K562 (cell line): ENCODE results near the gene ZNF503. TPM values are rescaled to one million over a fixed set of nuclear protein-coding genes. Genes with fewer than 3 reads are reported as not detected.

Experiments
- ATAC-seq: fragments of 200-7000 bp; cut with Tn5 transposase; 3 replicates; pipeline ENCODE4 v1.9.1; 2020; ENCODE audit warnings: moderate library complexity
- BruUV-seq: library from RNA; stranded (reverse); fragments of 400-500 nt; replicated peaks from 2 replicates; lab custom pipeline; 2021; lab: Mats Ljungman, UMichigan
- CTCF ChIA-PET: fragments of 300-600 bp; formaldehyde crosslinking; extraction: SDS; loops from one replicate; lab custom pipeline; 2021; ENCODE audit warnings: low intra/inter-chr PET ratio; lab: Yijun Ruan, JAX
- POLR2A ChIA-PET: fragments of 300-600, 350-650 bp; sonication (Branson Sonifier 250); formaldehyde crosslinking; extraction: SDS; loops from one replicate; lab custom pipeline; 2021; ENCODE audit warnings: antibody characterized with exemption, inconsistent platforms; lab: Yijun Ruan, JAX
- DNase-seq, 4 experiments: peaks; one replicate each; pipeline versions ENCODE4 v3.0.0 to v3.0.0-alpha.2; 2011 to 2018; ENCODE audit warnings: low spot score in 3 of 4, mixed read lengths in 3 of 4; ENCODE audit errors: extremely low read depth in 1 of 4
- FAIRE-seq: peaks from 2 replicates; lab custom pipeline; 2011; peaks lifted over from hg19 to GRCh38; lab: Jason Lieb, UNC
- H2AFZ ChIP-seq: 2 replicates; pipeline ENCODE4 v1.6.0; 2011; ENCODE audit warnings: low read depth, low read length, control low read depth, inconsistent platforms
- H3K27ac ChIP-seq: fragments of 200-600 bp; 3 replicates; pipeline ENCODE4 v1.8.0; 2011; ENCODE audit warnings: low read depth, mild to moderate bottlenecking, control low read depth, inconsistent platforms, low read length, moderate library complexity, mixed read lengths; ENCODE audit errors: extremely low read depth
- H3K27me3 ChIP-seq, 2 experiments: fragments of 300-600 bp in 1 of 2; 2 replicates in 1 of 2; 3 replicates in 1 of 2; pipeline versions ENCODE4 v1.6.0 to v1.8.0; 2011; ENCODE audit warnings: inconsistent platforms in 2 of 2, low read length in 2 of 2, mild to moderate bottlenecking in 1 of 2, mixed read lengths in 1 of 2, moderate library complexity in 1 of 2; ENCODE audit not compliant: control insufficient read depth in 2 of 2, insufficient read depth in 2 of 2
- H3K36me3 ChIP-seq: fragments of 300-600 bp; 3 replicates; pipeline ENCODE4 v1.8.0; 2011; ENCODE audit warnings: mild to moderate bottlenecking, low read length, inconsistent platforms; ENCODE audit not compliant: control insufficient read depth, insufficient read depth
- H3K4me1 ChIP-seq, 2 experiments: fragments of 200-600 bp in 1 of 2; replicated peaks in 1 of 2; 2 replicates in 1 of 2; 3 replicates in 1 of 2; pipeline versions ENCODE4 v1.5.1 to v1.8.0; 2011; ENCODE audit warnings: inconsistent platforms in 2 of 2, low read length in 2 of 2, mild to moderate bottlenecking in 1 of 2, mixed read lengths in 1 of 2, moderate library complexity in 1 of 2; ENCODE audit not compliant: control insufficient read depth in 2 of 2, insufficient read depth in 2 of 2
- H3K4me2 ChIP-seq: 2 replicates; pipeline ENCODE4 v1.6.1; 2011; ENCODE audit warnings: low read length, control low read depth, inconsistent platforms, mixed read lengths; ENCODE audit not compliant: insufficient read depth
- H3K4me3 ChIP-seq: fragments of 200-600 bp; sonication (generic), shearing (Covaris generic); 2 replicates; pipeline ENCODE4 v1.5.1; 2016; ENCODE audit warnings: control low read depth, inconsistent platforms
- H3K79me2 ChIP-seq: fragments of 200-600 bp; 3 replicates; pipeline ENCODE4 v1.8.0; 2011; ENCODE audit warnings: low read length, inconsistent platforms; ENCODE audit not compliant: control insufficient read depth, insufficient read depth
- H3K9ac ChIP-seq, 2 experiments: 2 replicates each; pipeline versions ENCODE4 v1.6.0 to v1.6.1; 2011; ENCODE audit warnings: low read depth in 2 of 2, low read length in 2 of 2, control low read depth in 1 of 2, inconsistent platforms in 1 of 2, mild to moderate bottlenecking in 1 of 2, mixed read lengths in 1 of 2; ENCODE audit not compliant: insufficient read depth in 1 of 2
- H3K9me1 ChIP-seq: one replicate; pipeline ENCODE4 v1.6.0; 2011; ENCODE audit warnings: inconsistent platforms, mild to moderate bottlenecking, low read length, moderate library complexity; ENCODE audit not compliant: control insufficient read depth, insufficient read depth
- H3K9me3 ChIP-seq: replicated peaks from 2 replicates; pipeline ENCODE4 v1.5.1; 2011; ENCODE audit warnings: low read depth, low read length, inconsistent platforms; ENCODE audit not compliant: control insufficient read depth, insufficient read depth
- H4K20me1 ChIP-seq: replicated peaks from 2 replicates; pipeline ENCODE4 v1.6.1; 2011; ENCODE audit warnings: low read length, inconsistent platforms, mixed read lengths; ENCODE audit not compliant: control insufficient read depth, insufficient read depth
- ASH1L ChIP-seq: fragments of 450-650 bp; IDR thresholded peaks from 2 replicates; pipeline ENCODE4 v1.6.1; 2018; ENCODE audit warnings: borderline replicate concordance, mild to moderate bottlenecking, low read depth; ENCODE audit not compliant: partially characterized antibody
- HNRNPUL1 ChIP-seq: fragments of 200-400 bp; formaldehyde crosslinking; IDR thresholded peaks from 2 replicates; pipeline ENCODE4 v1.6.1; 2017; ENCODE audit warnings: low read length
- KDM1A ChIP-seq, 2 experiments: fragments of 450-650 bp; IDR thresholded peaks; 2 replicates each; pipeline ENCODE4 v1.6.1; 2016; ENCODE audit warnings: mild to moderate bottlenecking in 2 of 2
- LCOR ChIP-seq: sonication (generic); formaldehyde crosslinking; IDR thresholded peaks from 2 replicates; pipeline ENCODE4 v1.8.0; 2022; ENCODE audit warnings: mild to moderate bottlenecking, missing genetic modification reagents
- PBX2 ChIP-seq, 2 experiments: IDR thresholded peaks in 1 of 2; conservative IDR thresholded peaks in 1 of 2; 2 replicates each; pipeline ENCODE4 v1.6.1; 2016; ENCODE audit warnings: low read depth in 2 of 2, mild to moderate bottlenecking in 1 of 2, missing compliant biosample characterization in 1 of 2, missing genetic modification characterization in 1 of 2, moderate library complexity in 1 of 2
- SPI1 ChIP-seq: IDR thresholded peaks from 2 replicates; pipeline ENCODE4 v1.6.1; 2011; ENCODE audit warnings: low read depth, low read length, control low read depth, borderline replicate concordance
- TRIM28 ChIP-seq: fragments of 450-650 bp; IDR thresholded peaks from 2 replicates; pipeline ENCODE4 v1.6.1; 2017
- ZNF431 ChIP-seq: sonication (generic); formaldehyde crosslinking; IDR thresholded peaks from 2 replicates; pipeline ENCODE4 v1.8.0; 2022; ENCODE audit warnings: mild to moderate bottlenecking, missing genetic modification reagents
- WGBS: fragments of 100-300 bp; shearing (Covaris generic); methylation state at CpG from one replicate; pipeline ENCODE4 v1.1.6; 2016; ENCODE audit warnings: low coverage, mixed read lengths; ENCODE audit not compliant: insufficient coverage; ENCODE audit errors: missing lambda C conversion rate; 5-methylcytosine and 5-hydroxymethylcytosine counted together
- in situ Hi-C: fragments of 300-500 bp; cut with MboI; formaldehyde crosslinking; loops from 4 replicates; pipeline ENCODE4 v1.15.0; 2018; ENCODE audit warnings: inconsistent platforms, mixed read lengths
- intact Hi-C: fragments of 100-400 bp; cut with micrococcal nuclease; formaldehyde crosslinking; loops from 2 replicates; pipeline ENCODE4 v1.14.2; 2022
- polyA plus RNA-seq, 8 experiments: library from polyadenylated mRNA; depleted of rRNA in 4 of 8; stranded (reverse) in 5 of 8; unstranded in 3 of 8; fragments of >200 nt; fragmentation: Nextera tagmentation in 2 of 8; fragmentation: Illumina TruSeq in 1 of 8; extraction: Ambion mirVana in 2 of 8; extraction: Trizol in 1 of 8; gene quantifications; 2 replicates each; pipeline versions ENCODE4 v1.2.1 to v1.2.3, GENCODE V29; 2011 to 2014; ENCODE audit warnings: inconsistent platforms in 1 of 8, missing spikeins in 1 of 8
- total RNA-seq, 7 experiments: library from RNA; depleted of rRNA in 6 of 7; stranded (reverse); fragments of >200 nt in 6 of 7; fragmentation: Illumina TruSeq in 2 of 7; extraction: Trizol in 2 of 7; gene quantifications; 2 replicates each; pipeline versions ENCODE4 v1.2.1 to v1.2.3, GENCODE V29; 2011 to 2021; ENCODE audit warnings: low replicate concordance in 1 of 7
- TF ChIP-seq, protein P1 (sequence below): fragments of 450-650 bp; IDR thresholded peaks from 2 replicates; pipeline ENCODE4 v1.7.0; 2016; ENCODE audit warnings: borderline replicate concordance
- TF ChIP-seq, protein P2 (sequence below): IDR thresholded peaks from 2 replicates; pipeline ENCODE4 v1.6.1; 2011; ENCODE audit not compliant: insufficient read length; ENCODE audit errors: extremely low read depth

The ZNF503 gene
- total and polyA plus RNA-seq, 9 of the 15 experiments (the other 6 are each of a cell fraction or from before 2014, with no cell fraction given), result not detected

DNA sequence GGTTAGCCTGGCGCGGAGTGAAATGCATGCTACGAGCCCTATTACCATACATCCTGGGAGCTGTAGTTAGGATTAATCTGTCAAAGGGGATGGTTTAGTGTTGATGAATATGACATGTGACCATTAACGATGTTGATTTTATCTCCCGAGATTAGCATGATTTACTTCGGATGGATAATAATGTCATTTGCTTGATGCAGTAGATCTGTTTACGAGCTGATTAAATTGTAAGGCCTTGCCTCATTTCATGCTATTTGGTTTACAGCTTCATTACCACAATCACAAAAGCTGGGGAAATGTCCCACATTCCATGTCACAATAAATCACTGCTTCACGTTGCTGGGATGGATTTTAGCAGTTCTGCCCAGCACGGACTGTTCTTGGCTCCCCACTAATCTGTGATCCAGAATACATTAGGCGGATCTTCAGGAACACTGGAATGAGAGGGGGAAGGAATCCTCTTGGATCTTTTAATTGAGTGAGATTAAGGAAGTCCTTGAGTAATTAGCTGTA lies 22.3 kb downstream of the ZNF503 start:
- H3K27me3 ChIP-seq, result peaks cover 3 to 6% of the 10 kb centered on the region in 2 experiments; a peak in 1 of 5 replicates
- ChIA-PET CTCF (no interaction called here), POLR2A (no interaction called here)
- FAIRE-seq (no peak), DNase-seq (no peak), ATAC-seq (no peak)
- no peak overlapping the region for H3K27ac ChIP-seq
- H3K36me3 ChIP-seq, result no peaks in the 10 kb centered on the region
- no peaks in the 10 kb centered on the region for H3K79me2 ChIP-seq
- no peaks in the 10 kb centered on the region; the same call in 1 of the 2 replicates for H4K20me1 ChIP-seq
- TF ChIP-seq ASH1L, result no peak
- 0 out of 4 replicates have a peak, but pooled peaks of 1 of the 2 experiments have one; percentile 24 for TF ChIP-seq KDM1A (IDR thresholded peaks at IDR 0.05)
- TF ChIP-seq LCOR (CRISPR knock-in tag), result no peak
- TF ChIP-seq HNRNPUL1, result no peak
- no peak for TF ChIP-seq ZNF431 (CRISPR knock-in tag)
- H3K9ac ChIP-seq, result no peak overlapping the region
- intact Hi-C loops, result no loop called here
- no peak overlapping the region for H3K4me3 ChIP-seq
- in situ Hi-C loops, result no loop called here
- 15% methylated on average over 10 of the region's 10 CpGs for WGBS
- H3K4me2 ChIP-seq, result no peak overlapping the region
- H3K9me1 ChIP-seq, result no peaks in the 10 kb centered on the region
- no peak overlapping the region for H2AFZ ChIP-seq
- peaks cover 0 to 7% of the 10 kb centered on the region in 2 experiments; a peak in 2 of 5 replicates for H3K4me1 ChIP-seq
- no TSS peak for BruUV-seq
- no peaks in the 10 kb centered on the region for H3K9me3 ChIP-seq

- no peak for DNase-seq
- intact Hi-C loops, result no loop called here
- CTCF ChIA-PET, result no interaction called here
- Histone ChIP-seq H3K4me3 (no peak overlapping the region), H3K9me1 (no peaks in the 10 kb centered on the region), H3K9ac (no peak overlapping the region), H3K36me3 (no peaks in the 10 kb centered on the region), H3K4me2 (no peak overlapping the region; the same call in 1 of the 2 replicates), H3K4me1 (peaks cover 0 to 7% of the 10 kb centered on the region in 2 experiments; a peak in 2 of 5 replicates), H2AFZ (no peak overlapping the region), H3K9me3 (no peaks in the 10 kb centered on the region), H3K27me3 (peaks cover 3 to 14% of the 10 kb centered on the region in 2 experiments; a peak in 2 of 5 replicates), H3K79me2 (no peaks in the 10 kb centered on the region), H4K20me1 (no peaks in the 10 kb centered on the region; the same call in 1 of the 2 replicates), H3K27ac (no peak overlapping the region)
- in situ Hi-C loops, result no loop called here
- POLR2A ChIA-PET, result no interaction called here
- FAIRE-seq, result no peak
- no TSS peak for BruUV-seq
- 6% methylated on average over 2 of the region's 2 CpGs for whole genome bisulfite sequencing
- ATAC-seq, result no peak; the same call in 2 of the 3 replicates
- TF ChIP-seq PBX2 (CRISPR knock-in tag; IDR thresholded peaks at IDR 0.05; ENCODE audit: low read depth) (no peak), PBX2 (tag; conservative IDR thresholded peaks at IDR 0.05; ENCODE audit: low read depth) (no peak), SPI1 (no peak), TRIM28 (no peak)
- TF ChIP-seq, protein P1, sequence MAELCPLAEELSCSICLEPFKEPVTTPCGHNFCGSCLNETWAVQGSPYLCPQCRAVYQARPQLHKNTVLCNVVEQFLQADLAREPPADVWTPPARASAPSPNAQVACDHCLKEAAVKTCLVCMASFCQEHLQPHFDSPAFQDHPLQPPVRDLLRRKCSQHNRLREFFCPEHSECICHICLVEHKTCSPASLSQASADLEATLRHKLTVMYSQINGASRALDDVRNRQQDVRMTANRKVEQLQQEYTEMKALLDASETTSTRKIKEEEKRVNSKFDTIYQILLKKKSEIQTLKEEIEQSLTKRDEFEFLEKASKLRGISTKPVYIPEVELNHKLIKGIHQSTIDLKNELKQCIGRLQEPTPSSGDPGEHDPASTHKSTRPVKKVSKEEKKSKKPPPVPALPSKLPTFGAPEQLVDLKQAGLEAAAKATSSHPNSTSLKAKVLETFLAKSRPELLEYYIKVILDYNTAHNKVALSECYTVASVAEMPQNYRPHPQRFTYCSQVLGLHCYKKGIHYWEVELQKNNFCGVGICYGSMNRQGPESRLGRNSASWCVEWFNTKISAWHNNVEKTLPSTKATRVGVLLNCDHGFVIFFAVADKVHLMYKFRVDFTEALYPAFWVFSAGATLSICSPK, result no peak
- TF ChIP-seq, protein P2, sequence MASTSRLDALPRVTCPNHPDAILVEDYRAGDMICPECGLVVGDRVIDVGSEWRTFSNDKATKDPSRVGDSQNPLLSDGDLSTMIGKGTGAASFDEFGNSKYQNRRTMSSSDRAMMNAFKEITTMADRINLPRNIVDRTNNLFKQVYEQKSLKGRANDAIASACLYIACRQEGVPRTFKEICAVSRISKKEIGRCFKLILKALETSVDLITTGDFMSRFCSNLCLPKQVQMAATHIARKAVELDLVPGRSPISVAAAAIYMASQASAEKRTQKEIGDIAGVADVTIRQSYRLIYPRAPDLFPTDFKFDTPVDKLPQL, result no peak
These were observed 23.2 kb downstream of the ZNF503 start for GRCh38 chr10:75378379-75378778.
